CD4-positive, alpha-beta T cell treated with Interleukin-15 for 1 hour (primary cell): ENCODE data around the gene CLDND1.

ENCODE experiments used
- DNase-seq: peaks from one replicate; pipeline ENCODE4 v3.0.0-alpha.2; 2020

The CLDND1 gene

DNA sequence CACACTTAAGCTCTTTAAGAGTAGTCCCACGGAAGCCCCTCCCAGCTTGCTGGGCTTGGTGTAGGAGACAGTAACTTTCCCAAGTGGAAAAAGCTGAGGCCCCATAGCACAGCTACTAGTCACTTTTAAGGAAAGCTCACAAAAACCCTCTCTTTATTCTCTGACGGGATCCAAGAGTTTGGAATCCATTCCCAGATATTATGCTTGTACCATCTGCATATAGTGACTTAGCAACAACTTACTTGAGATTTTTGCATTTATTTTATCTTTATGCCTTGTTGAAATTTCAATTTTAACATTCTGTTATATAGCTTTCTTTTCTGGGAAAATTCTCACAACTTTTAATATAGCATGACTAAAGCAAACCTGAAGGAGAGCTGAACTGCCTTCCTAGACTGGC lies 28.5 kb upstream of the CLDND1 start:
- no peak for DNase-seq

DNA sequence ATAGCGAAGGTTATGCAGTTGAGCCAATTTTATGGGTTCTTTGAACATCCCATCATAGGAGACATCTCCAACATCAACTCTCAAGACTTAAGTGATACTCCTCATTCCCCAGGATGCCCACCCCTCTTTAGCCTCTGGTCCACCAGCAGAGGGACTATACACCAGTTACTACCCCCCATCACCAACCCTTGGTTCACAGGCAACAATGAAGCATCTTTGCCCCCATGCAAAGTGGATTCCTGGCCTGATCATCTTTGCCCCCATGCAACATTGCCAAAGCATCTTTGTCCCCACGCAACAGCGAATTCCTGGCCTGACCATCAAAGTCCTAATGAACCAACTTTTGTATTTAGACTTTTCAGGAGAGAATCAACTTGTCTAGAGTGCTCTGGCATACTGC lies 28.1 kb upstream of the CLDND1 start:
- no peak for DNase-seq

DNA sequence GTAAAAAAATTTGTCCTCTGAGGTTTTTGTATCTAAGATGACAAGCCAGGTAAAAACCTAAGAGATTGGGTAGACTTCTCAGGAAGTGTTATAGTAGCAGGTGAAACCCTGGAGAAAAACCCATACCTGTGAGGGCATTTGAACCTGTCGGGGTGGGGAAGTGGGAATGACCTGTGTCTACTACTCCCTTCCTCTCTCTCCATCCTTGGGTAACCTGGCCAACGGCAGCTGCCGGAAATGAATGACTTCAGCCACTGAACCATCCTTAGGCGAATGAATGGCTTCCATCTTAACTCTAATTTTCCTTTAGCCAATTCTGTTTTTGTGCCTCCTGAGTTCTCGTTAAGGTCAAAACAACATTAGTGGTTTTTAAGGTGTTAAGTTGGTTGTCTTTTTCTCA lies 25.8 kb upstream of the CLDND1 start:
- no peak for DNase-seq

DNA sequence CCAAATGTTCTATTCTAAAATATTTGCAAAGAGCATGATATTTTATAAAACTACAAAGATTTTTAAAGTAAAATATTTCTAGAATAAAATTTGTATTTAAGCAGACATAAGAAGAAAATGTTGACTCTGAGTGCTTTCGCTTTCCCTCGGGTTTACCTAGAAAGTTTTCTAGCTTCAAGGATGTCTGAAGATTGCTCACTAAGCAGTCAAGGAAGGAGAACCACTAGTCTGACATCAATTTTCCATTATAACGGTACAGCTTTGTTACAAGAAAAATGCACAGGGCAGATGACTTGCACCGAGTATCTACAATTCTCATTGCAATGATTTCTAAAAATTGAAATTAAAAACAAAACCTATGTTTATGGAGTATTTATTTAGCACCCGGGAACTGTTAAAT lies 23.2 kb upstream of the CLDND1 start:
- DNase-seq: no peak

DNA sequence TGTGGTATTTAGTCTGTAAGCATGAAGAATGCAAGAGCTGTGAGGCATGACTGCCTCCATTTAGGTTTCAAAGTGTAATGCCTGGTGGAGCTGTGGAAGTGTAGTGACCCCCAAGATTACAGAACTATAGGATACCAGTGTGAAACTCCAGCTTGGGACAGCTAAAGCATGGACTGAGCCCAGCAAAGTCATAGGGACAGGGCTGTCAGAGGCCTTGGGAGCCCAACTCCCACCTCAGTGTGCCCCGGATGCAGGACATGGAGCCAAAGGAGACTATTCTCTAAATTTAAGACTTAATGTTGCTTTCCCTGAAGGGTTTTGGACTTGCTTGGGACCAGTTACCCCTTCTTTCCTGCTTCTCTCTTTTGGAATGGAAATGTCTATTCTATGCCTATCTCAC lies 19.9 kb upstream of the CLDND1 start:
- DNase-seq: no peak

DNA sequence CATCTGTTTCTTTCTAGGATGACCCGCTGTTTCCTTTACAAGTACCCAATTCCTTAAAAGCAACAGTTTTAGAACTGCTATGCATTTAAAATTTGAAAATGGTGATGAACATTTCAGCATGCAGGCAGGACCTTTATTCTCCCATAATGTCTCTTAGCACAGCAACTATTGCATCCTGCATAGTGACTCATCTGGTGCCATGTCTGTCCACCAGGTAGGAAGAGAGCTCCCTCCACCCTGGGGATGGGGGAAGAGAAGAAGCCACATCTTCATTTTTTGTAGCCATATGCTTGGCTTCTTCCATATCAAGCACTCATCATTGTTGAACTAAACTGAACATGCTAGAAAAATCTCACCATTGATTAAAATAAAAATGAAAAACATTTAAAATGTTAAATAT lies 19.0 kb upstream of the CLDND1 start:
- no peak for DNase-seq

DNA sequence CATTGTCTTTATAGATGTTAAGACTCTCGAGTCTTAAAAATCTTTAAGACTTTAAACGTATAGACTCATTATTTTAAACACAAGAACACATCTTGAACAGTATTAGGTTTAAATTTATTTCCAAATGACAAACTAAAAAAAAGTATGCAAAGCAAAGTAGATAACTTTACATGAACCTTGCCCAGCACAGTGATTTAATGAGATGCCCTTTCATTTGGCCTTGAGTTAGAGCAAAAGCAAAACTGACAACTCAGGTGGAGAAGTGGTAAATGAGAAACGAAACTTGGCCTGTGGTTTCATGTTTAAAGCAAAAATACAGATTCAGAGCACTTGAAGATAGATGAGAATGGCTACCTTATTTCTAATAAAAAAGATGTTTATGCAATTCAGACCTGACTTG lies 17.6 kb upstream of the CLDND1 start:
- DNase-seq: no peak

DNA sequence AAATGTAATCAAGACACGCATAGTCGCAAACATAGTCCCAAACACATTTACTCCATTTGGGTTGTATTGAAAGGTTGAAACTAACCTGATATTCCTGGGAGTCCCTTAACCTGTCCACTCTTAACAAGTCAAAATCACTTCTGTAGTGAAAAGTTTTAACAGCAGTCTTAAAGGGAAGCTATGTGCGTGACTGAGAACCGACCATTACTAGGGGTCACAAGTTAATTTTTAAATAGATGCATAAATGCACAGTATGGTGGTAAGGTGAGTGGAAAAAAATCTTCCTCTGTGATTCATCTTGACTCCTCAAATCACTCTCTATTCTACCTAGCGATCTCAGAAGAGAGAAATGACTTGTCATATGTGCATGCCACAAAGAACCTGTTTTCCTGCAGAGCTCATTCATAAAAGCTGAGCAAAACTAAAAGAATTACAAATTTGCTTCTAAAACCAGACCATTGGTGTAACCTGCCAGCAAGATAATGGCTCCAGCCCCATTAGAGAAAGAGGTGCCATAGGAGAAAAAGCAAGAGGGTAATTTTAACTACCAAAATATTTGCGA lies 13.8 kb upstream of the CLDND1 start:
- DNase-seq: no peak

DNA sequence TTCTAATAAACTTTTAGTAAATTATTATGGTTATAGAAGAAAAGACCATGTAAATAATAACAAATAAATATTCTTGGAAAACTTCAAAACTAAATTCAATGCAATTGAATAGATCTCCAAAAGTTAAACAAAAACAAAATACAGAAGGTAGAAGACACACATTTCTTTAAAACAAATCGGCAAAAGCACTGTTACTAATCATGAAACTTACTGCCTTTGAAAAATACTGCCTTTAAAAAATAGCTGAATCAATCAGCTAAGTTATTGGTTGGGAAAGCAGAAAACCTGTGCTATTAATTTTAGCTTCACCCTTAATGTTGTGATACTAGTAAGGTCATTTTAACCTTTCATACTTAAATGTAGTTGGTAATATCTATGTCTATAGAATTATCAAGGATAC lies 12.0 kb upstream of the CLDND1 start:
- DNase-seq: no peak

DNA sequence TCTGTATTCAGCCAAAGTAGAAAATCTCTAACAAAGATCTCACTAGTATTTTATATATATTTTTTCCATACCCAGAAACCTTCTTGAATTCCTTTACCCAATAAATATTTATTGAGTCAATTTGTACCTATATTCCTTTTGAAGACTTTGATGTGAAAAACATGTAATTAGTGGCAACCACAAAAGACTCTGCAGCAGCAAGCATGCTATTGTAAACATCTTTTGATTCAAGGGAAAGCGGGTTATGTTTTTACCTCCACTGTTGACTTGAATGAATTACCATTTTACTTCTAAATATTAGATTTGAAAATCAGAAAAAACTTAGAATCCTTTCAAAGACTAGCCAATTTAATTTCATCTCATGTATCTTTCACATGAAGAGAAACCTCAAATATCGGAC lies 11.5 kb upstream of the CLDND1 start:
- DNase-seq: no peak

DNA sequence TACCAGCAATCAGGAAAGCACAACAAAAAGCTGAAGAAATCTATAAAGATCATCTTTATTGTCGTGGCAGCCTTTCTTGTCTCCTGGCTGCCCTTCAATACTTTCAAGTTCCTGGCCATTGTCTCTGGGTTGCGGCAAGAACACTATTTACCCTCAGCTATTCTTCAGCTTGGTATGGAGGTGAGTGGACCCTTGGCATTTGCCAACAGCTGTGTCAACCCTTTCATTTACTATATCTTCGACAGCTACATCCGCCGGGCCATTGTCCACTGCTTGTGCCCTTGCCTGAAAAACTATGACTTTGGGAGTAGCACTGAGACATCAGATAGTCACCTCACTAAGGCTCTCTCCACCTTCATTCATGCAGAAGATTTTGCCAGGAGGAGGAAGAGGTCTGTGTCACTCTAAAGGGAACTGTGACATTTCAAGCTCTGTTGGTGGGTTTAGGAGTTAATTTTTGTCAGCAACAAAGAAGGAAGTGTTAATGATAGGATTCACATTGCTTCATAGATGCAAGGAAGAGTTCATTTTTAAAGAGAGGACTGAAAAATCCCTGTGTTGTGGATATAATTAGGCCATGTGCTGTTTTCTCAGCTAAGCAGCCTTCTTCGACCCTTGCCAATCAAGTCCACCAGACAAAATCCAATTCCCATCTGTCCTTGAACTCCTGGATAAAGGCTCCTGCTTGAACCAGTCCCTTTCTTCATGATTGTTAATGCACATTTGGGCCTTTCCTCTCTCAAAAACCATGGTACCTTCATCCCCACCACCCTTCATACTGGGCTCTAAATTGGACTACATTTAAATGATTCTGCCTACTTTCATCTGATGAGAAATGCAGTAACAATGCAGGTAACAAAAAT lies 10.2 kb upstream of the CLDND1 start:
- no peak for DNase-seq

DNA sequence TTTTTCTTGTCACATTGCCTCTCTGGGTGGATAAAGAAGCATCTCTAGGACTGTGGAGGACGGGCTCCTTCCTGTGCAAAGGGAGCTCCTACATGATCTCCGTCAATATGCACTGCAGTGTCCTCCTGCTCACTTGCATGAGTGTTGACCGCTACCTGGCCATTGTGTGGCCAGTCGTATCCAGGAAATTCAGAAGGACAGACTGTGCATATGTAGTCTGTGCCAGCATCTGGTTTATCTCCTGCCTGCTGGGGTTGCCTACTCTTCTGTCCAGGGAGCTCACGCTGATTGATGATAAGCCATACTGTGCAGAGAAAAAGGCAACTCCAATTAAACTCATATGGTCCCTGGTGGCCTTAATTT lies 9.6 kb upstream of the CLDND1 start:
- DNase-seq: no peak

DNA sequence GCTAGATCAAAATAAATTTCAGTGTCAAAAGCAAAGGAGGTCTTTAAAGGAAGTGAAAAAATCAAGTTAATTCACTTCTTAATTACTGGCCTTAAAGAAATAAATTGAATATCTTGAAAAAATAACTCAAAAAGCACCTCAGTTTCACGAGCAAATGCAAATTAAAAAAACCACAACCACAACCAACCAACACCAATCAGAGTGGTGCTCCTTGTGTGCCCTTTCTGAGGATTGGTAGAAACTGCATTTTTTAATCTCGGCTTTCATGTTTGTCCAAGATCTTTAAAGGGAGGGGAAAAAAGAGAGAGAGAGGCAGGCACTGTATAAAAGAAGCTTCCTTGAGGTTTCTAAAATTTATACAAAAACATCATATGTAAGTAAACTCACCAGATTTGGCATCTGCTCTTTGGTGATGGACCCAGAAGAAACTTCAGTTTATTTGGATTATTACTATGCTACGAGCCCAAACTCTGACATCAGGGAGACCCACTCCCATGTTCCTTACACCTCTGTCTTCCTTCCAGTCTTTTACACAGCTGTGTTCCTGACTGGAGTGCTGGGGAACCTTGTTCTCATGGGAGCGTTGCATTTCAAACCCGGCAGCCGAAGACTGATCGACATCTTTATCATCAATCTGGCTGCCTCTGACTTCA lies 9.0 kb upstream of the CLDND1 start, which contains the start of gene GPR15:
Gene GPR15, plus strand, starts transcription at position 357 of the 653 bp plus-strand sequence. Its CDS starts 56 bp downstream, at position 413.
- no peak for DNase-seq

DNA sequence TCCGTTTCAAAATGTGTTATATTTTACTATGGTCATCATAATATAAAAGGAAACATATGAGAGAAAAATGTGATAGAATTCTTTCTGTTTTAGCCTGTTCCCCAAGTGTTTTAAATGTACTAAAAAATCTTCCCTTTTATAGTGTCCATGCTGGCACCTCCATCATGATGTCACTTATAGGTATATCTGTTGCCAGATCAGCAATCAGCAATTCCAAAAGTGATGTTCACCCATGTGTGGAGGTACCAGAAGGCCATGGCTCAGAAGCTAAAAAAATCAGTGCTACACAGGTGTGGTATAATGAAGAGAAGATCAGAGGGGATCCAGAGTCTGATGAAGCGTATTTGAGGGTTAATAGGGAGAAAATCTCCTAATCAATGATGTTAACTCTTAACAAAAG lies 8.0 kb upstream of the CLDND1 start:
- DNase-seq: no peak

DNA sequence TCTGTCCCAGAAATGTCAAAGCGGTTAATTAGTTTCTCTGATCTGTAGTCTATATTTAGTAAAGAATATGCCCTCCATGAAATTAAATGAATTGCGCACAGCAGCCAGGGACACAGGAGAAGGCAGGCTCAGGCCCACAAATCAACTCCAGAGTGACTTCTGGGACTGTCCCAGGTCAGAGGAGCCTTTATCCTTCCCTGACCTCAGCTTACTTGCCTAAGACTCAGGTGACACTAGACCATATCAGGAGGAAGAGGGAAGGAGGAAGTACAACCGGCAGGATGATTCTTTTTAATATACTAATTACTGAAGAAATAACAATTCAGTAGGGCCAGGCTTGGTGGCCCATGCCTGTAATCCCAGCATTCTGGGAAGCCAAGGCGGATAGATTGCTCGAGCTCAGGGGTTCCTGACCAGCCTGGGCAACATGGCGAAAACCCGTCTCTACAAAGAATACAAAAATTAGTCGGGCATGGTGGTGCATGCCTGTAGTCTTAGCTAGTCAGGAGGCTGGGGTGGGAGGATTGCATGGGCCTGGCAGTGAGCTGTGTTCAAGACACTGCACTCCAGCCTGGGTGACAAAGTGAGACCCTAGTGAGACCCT lies 7.3 kb upstream of the CLDND1 start:
- no peak for DNase-seq

DNA sequence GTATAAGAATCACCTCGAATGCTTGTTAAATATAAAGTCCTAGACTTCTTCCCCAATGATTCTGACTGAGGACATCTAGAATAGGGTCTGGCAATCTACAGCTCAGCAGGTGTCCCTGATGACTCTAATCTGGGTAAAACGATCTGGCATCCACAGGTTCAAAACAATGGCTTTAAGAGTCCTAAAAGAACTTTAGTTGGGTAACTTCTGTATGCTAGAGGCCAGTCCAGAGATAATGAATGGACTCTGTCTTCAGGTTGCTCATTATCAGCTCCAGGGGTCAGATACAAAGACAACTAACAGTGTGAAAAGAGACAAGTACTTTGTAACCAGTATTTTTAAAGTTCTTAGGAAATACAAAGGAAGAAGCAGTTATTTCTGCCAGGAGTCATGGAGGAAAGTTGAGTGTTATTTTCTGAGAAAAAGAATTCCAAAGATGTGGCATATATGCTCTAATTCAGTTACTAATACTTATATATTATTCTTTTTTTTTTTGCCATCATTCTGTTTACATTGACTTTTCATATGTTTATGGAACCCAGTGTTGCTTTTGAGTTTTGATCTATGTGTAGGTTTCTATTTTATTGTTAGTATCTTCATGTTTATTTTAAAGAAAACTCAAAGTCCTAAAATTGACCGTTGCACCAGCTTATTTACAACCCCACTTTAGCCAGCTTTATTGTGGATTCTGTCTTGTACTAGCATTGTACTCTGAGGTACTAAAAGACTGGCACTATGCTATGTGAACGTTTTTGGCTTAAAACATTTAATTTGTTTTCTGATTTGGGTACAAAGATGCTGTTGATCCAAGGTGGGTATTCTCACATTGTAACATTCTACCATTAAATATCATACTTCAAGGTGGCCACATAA lies 6.0 kb upstream of the CLDND1 start:
- DNase-seq: no peak

DNA sequence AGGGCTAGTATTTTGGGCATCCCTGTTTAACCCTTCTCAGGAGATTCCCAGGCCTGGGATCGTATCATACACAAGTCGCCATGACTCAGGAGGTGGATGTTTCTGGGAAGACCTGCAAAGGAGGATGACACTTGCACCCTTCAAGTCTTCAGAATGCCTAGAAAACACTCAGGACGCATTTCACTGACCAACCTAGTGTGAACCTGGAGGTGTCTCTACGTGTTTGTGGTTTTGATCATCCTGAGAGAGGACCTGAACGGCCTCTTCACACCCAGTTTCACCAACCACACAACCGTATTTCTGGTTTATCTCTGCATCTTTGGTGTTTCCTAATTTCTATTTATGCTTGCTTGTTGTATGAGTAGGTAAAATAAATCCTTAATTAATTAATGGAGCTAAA lies 2.8 kb upstream of the CLDND1 start:
- no peak for DNase-seq

DNA sequence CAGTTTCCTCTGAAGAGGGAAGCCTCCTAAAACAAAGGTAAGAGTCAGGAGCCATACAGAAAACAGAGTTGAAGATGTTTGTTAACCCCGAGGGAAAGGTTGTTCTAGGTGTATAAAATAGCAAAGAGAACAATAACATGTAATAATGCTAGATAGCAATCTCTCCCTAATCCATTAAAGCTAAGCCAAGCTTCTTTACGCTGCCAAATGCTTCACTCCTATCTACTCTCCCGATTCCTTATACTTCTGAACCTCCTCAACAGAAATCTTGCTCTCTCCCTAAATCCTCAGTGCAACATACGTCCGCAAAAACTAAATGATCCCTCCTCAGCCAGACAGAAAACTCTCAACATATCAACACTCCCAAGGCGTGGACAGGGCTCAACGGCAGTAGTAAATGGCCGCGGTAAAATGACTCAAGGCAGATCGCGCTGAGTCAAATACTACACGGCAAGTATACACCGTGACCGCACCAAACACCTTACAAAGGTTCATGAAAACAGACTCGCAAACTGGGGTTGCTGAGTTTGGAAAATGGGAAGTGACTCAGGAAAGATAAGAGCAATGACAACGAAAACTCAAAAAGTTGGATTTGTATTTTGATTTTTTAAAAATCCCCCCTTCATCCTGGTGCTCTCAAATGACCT lies 682 bp downstream of the CLDND1 start:
- DNase-seq: peak; percentile 31

DNA sequence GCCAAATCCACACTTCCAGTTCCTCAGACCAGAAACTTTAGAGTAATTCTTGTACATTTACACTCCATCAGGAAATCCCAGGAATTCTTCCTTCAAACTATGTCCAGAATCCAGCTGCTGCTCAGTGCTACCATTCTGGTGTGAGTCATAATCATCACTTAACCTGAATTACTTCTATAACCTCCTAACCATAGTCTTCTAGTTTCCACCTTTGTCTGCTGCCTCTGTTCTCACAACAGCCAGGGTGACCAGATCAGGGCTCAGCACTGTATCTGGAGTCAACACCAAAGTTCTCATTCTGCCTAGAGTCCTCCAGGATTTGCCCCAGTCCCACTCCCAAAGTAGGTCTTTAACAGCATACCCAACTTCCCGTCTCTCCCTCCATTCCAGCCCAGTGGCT lies 3.4 kb downstream of the CLDND1 start:
- DNase-seq: no peak

DNA sequence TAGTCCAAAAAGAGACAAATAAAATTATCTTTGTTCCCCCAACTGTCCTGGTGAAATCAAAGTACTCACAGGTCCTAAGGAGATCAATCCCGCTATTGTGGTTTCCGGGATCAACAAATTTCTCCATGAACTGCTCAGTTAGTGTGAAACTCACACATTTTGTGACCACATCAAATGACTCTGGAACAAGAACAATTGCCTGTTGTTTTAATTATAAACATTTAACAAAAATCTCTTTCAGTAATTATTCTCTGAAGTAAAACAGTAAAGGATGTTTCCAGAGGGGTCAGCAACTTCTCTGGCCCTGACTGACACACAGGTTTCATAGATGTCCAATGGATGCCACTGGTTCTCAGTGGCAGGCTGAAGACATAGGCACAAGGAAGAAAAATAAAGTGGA lies 3.9 kb downstream of the CLDND1 start:
- DNase-seq: no peak

DNA sequence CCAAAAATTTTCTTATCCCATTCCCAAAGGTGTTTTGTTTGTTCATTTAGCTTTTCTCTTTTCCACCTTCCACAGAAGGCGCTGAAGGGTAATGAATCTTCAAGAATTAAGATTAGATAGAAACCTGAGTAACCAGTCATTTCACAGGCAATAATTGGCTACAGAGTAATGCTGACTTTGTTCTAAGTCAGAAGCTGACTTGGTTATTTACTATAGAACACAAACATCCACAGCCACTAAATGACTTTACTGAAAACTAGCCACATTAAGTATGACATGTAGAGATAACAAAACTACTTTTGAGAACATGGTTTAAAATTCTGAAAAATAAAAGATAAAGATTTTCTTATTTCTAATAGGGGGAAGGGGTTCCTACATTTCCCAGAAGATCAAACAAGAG lies 7.8 kb downstream of the CLDND1 start:
- no peak for DNase-seq

DNA sequence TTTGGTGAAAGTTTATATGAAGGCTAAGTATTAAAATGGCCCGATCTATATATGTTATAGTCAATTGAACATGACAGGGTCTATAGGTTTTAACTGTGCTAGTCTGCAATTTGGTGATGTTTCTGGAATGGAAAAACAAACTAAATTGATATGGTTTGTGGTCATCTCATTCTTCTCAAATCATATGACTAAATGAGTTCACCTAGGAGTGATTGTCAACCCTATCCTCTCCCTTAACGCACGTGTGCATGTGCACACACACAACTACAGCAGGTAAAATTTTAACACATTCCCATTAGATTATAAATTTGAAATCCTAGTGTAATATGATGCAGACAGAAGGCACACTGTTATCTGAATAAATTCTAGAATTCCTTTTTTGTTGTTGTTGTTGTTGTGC lies 9.0 kb downstream of the CLDND1 start:
- DNase-seq: no peak
